AG10803 (cell line): ENCODE data around the gene BDH1.
"Not testable (repeated sequence)": the region's sequence is repeated elsewhere in the genome, so short reads cannot be mapped to it uniquely, and the experiment has no call there.

ENCODE experiments used
- DNase-seq: peaks from one replicate; pipeline ENCODE4 v3.0.0; 2010; ENCODE audit warnings: low read depth
- H3K4me3 ChIP-seq: 2 replicates; pipeline ENCODE4 v1.5.1; 2011; ENCODE audit warnings: mild to moderate bottlenecking, low read length, control low read depth
- CTCF ChIP-seq: conservative IDR thresholded peaks from 2 replicates; pipeline ENCODE4 v1.5.1; 2011; ENCODE audit warnings: mild to moderate bottlenecking, low read length, control low read depth, inconsistent platforms

The BDH1 gene

GRCh38 chr3:197485143-197485542 lies 70.6 kb downstream of the BDH1 start:
- DNase-seq = no peak
- no peak overlapping the region for H3K4me3 ChIP-seq
- TF ChIP-seq CTCF = no peak

DNA sequence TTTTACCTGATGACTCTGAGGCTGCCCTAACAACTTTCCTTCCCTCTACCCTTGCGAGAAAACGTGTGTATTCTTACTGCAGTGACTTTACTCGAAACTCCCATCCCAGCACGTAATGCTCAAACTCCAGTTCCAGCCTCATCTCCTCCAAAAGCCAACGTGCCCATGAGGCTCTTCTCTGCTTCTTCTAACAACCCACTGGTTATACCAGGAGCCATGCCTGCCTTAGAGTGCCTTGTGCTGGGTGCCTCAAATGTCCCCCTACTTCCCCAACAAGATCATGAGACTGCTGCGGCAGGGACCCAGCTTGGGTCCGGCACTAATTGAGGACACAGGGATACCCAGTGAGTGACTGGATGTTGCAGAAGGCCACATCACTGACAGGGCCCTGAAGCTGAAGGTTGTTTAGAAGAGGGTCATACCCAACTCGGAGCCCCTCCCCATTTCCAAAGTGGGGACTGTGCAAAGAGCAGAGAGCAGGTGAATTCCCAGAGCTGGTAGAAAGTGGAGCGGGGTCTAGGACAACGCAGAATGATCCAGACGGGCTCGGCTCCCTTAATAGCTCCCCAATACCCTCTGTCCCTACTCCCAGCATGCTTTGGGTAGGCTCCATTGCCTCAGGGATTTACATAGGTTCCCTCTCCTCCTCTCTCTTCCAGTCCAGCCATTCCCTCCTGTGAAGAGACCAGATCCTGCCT lies 71.4 kb downstream of the BDH1 start:
- DNase-seq = no peak
- no peak for TF ChIP-seq CTCF
- no peak overlapping the region for H3K4me3 ChIP-seq

DNA sequence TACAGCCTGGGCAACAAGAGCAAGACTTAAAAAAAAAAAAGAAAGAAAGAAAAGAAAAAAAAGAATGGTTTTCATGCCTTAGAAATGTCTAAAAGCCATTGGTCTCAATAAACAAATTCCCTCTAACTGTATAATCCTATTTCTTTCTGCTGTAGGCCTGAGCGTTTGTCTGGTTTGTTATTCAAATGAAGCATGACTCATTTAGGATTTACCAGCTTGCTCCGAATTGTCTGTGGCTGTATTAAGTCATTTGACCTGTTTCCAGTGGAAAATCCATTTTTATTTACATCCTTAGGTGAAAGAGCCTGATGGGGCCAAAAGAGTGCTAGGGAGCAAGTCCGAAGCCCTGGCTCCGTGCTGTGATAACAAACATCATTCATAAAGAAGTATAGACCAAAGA lies 73.8 kb downstream of the BDH1 start:
- no peak overlapping the region for H3K4me3 ChIP-seq
- TF ChIP-seq CTCF = no peak
- DNase-seq = no peak

DNA sequence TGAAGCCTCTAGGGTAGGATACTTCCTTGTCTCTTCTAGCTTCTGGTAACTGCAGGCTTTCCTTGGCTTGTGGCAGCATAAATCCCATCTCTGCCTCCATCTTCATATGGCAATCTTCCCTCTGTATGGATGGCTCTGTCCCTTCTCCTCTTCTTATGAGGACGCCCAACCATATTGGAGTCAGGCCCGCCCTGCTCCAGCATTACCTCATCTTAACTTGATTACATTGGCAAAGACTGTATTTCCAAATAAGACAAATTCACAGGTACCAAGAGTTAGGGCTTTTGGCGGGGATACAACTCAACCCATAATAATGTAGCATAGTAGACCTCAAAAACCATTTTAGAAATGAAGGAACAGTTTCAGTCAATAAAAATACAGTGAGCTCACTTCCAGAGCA lies 75.4 kb downstream of the BDH1 start:
- no peak overlapping the region for H3K4me3 ChIP-seq
- TF ChIP-seq CTCF = no peak
- no peak for DNase-seq

GRCh38 chr3:197478746-197479668 lies 76.8 kb downstream of the BDH1 start:
- H3K4me3 ChIP-seq = no peak overlapping the region
- DNase-seq = peak; percentile 59
- TF ChIP-seq CTCF = no peak

GRCh38 chr3:197477816-197478215 lies 78.0 kb downstream of the BDH1 start:
- not testable (repeated sequence) for H3K4me3 ChIP-seq, DNase-seq

GRCh38 chr3:197475997-197476525 lies 79.7 kb downstream of the BDH1 start:
- TF ChIP-seq CTCF = no peak
- DNase-seq = no peak
- no peak overlapping the region for H3K4me3 ChIP-seq
